ENCODE measurements around the gene EEF1AKMT1.
"Not testable (repeated sequence)": the region's sequence is repeated elsewhere in the genome, so short reads cannot be mapped to it uniquely, and the experiment has no call there.

The EEF1AKMT1 gene

DNA sequence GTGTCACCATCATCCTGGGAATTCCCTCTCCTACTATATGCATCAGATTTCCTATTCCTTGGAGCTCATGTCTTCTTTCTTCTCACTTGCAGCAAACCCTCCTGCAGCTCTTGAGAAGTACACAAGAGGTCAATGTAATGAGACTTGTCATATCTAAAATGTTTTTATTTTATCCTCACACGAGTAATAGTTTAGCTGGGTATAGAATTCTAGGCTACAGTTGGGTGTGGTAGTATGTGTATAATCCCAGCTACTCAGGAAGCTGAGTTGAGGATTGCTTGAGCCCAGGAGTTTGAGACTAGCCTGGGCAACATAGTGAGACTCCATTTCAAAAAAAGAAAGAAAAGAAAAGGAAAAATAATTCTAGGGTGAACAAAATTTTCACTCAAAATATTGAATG is 24.4 kb downstream of the EEF1AKMT1 start:
- Histone ChIP-seq H3K4me3 (ENCODE audit: insufficient read depth, low read length, poor library complexity, severe bottlenecking) (no peak overlapping the region), H4K20me1 (ENCODE audit: low read depth, low read length) (no peaks in the 10 kb centered on the region), H3K79me2 (ENCODE audit: insufficient read depth, low read length) (no peaks in the 10 kb centered on the region), H2AFZ (ENCODE audit: low read depth, low read length, severe bottlenecking) (no peak overlapping the region), H3K9me3 (ENCODE audit: insufficient read depth, low read length) (peaks cover 25% of the 10 kb centered on the region; the same call in 1 of the 2 replicates), H3K9me2 (replicated peaks; ENCODE audit: insufficient read depth, low read length) (no peaks in the 10 kb centered on the region), H3K4me2 (ENCODE audit: low read depth, low read length, poor library complexity, severe bottlenecking) (no peak overlapping the region), H3K9ac (ENCODE audit: low read length) (no peak overlapping the region), H3K27me3 (ENCODE audit: low read length) (no peaks in the 10 kb centered on the region), H3F3A (ENCODE audit: insufficient read depth) (no peaks in the 10 kb centered on the region), H3K27ac (ENCODE audit: low read depth, low read length) (no peak overlapping the region), H3K36me3 (ENCODE audit: low read length) (peaks cover 7% of the 10 kb centered on the region; the same call in 1 of the 2 replicates)
- no peak for TF ChIP-seq EZH2phosphoT487 (conservative IDR thresholded peaks at IDR 0.05; ENCODE audit: low read length)
- TF ChIP-seq, protein P1, sequence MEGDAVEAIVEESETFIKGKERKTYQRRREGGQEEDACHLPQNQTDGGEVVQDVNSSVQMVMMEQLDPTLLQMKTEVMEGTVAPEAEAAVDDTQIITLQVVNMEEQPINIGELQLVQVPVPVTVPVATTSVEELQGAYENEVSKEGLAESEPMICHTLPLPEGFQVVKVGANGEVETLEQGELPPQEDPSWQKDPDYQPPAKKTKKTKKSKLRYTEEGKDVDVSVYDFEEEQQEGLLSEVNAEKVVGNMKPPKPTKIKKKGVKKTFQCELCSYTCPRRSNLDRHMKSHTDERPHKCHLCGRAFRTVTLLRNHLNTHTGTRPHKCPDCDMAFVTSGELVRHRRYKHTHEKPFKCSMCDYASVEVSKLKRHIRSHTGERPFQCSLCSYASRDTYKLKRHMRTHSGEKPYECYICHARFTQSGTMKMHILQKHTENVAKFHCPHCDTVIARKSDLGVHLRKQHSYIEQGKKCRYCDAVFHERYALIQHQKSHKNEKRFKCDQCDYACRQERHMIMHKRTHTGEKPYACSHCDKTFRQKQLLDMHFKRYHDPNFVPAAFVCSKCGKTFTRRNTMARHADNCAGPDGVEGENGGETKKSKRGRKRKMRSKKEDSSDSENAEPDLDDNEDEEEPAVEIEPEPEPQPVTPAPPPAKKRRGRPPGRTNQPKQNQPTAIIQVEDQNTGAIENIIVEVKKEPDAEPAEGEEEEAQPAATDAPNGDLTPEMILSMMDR (IDR thresholded peaks at IDR 0.05; ENCODE audit: insufficient read depth, low read length, poor library complexity, severe bottlenecking) = no peak

DNA sequence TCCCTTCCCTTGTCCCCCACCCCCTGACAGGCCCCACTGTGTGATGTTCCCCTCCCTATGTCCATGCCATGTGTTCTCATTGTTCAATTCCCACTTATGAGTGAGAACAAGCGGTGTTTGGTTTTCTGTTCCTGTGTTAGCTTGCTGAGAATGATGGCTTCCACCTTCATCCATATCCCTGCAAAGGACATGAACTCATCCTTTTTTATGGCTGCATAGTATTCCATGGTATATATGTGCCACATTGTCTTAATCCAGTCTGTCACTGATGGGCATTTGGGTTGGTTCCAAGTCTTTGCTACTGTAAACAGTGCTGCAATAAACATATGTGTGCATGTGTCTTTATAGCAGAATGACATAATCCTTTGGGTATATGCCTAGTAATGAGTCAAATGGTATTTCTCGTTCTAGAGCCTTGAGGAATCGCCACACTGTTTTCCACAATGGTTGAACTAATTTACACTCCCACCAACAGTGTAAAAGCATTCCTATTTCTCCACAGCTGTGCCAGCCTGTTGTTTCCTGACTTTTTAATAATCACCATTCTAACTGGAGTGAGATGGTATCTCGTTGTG is 29.8 kb downstream of the EEF1AKMT1 start:
- not testable (repeated sequence) for H3K4me2 ChIP-seq (ENCODE audit: low read depth, low read length, poor library complexity, severe bottlenecking); H3K4me3 ChIP-seq (ENCODE audit: insufficient read depth, low read length, poor library complexity, severe bottlenecking); H4K20me1 ChIP-seq (ENCODE audit: low read depth, low read length); H3K9ac ChIP-seq (ENCODE audit: low read length); H2AFZ ChIP-seq (ENCODE audit: low read depth, low read length, severe bottlenecking); H3F3A ChIP-seq (ENCODE audit: insufficient read depth); H3K79me2 ChIP-seq (ENCODE audit: insufficient read depth, low read length); H3K9me3 ChIP-seq (ENCODE audit: insufficient read depth, low read length); H3K36me3 ChIP-seq (ENCODE audit: low read length); H3K27ac ChIP-seq (ENCODE audit: low read depth, low read length); H3K27me3 ChIP-seq (ENCODE audit: low read length); H3K9me2 ChIP-seq (replicated peaks; ENCODE audit: insufficient read depth, low read length)

DNA sequence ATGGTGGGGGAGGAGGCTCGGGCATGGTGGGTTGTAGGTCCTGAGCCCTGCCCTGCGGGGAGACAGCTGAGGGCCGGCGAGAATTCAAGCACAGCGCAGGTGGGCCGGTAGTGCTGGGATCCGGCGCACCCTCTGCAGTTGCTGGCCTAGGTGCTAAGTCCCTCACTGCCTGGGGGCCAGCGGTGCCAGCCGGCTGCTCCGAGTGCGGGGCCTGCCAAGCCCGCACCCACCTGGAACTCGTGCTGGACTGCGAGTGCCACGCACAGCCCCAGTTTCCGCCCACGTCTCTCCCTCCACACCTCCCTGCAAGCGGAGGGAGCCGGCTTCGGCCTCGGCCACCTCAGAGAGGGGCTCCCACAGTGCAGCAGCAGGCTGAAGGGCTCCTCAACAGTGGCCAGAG is 33.7 kb downstream of the EEF1AKMT1 start:
- no peaks in the 10 kb centered on the region for H3K27me3 ChIP-seq (ENCODE audit: low read length)
- H3K79me2 ChIP-seq (ENCODE audit: insufficient read depth, low read length) = no peaks in the 10 kb centered on the region
- no peak overlapping the region for H3K9ac ChIP-seq (ENCODE audit: low read length)
- no peaks in the 10 kb centered on the region for H3K9me3 ChIP-seq (ENCODE audit: insufficient read depth, low read length)
- H3F3A ChIP-seq (ENCODE audit: insufficient read depth) = no peaks in the 10 kb centered on the region
- H4K20me1 ChIP-seq (ENCODE audit: low read depth, low read length) = no peaks in the 10 kb centered on the region
- H3K9me2 ChIP-seq (replicated peaks; ENCODE audit: insufficient read depth, low read length) = no peaks in the 10 kb centered on the region
- H3K4me3 ChIP-seq (ENCODE audit: insufficient read depth, low read length, poor library complexity, severe bottlenecking) = no peak overlapping the region
- no peak for TF ChIP-seq EZH2phosphoT487 (conservative IDR thresholded peaks at IDR 0.05; ENCODE audit: low read length)
- TF ChIP-seq, protein P1 (IDR thresholded peaks at IDR 0.05; ENCODE audit: insufficient read depth, low read length, poor library complexity, severe bottlenecking) = no peak
- H3K36me3 ChIP-seq (ENCODE audit: low read length) = no peaks in the 10 kb centered on the region
- no peak overlapping the region for H2AFZ ChIP-seq (ENCODE audit: low read depth, low read length, severe bottlenecking)
- H3K27ac ChIP-seq (ENCODE audit: low read depth, low read length) = no peak overlapping the region
- H3K4me2 ChIP-seq (ENCODE audit: low read depth, low read length, poor library complexity, severe bottlenecking) = no peak overlapping the region

DNA sequence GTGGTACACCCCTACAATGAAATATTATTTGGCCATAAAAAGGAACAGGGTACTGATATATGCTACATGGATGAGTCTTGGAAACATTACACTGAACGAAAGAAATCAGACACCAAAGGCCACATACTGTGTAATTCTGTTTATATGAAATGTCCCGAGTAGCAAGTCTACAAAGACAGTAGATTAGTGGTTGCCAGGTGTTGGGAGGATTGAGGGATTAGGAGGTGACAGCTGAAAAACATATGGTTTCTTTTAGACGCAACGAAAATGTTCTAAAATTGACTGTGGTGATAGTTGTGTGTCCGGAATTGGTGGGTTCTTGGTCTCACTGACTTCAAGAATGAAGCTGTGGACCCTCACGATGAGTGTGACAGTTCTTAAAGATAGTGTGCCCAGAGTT is 35.1 kb downstream of the EEF1AKMT1 start:
- Histone ChIP-seq H3K9me2 (replicated peaks; ENCODE audit: insufficient read depth, low read length) (no peaks in the 10 kb centered on the region), H2AFZ (ENCODE audit: low read depth, low read length, severe bottlenecking) (no peak overlapping the region), H3F3A (ENCODE audit: insufficient read depth) (no peaks in the 10 kb centered on the region), H3K4me2 (ENCODE audit: low read depth, low read length, poor library complexity, severe bottlenecking) (no peak overlapping the region), H3K9me3 (ENCODE audit: insufficient read depth, low read length) (no peaks in the 10 kb centered on the region), H4K20me1 (ENCODE audit: low read depth, low read length) (no peaks in the 10 kb centered on the region), H3K36me3 (ENCODE audit: low read length) (no peaks in the 10 kb centered on the region), H3K27me3 (ENCODE audit: low read length) (no peaks in the 10 kb centered on the region), H3K9ac (ENCODE audit: low read length) (no peak overlapping the region), H3K4me3 (ENCODE audit: insufficient read depth, low read length, poor library complexity, severe bottlenecking) (no peak overlapping the region), H3K79me2 (ENCODE audit: insufficient read depth, low read length) (no peaks in the 10 kb centered on the region), H3K27ac (ENCODE audit: low read depth, low read length) (no peak overlapping the region)
- TF ChIP-seq, protein P1 (IDR thresholded peaks at IDR 0.05; ENCODE audit: insufficient read depth, low read length, poor library complexity, severe bottlenecking) = no peak
- TF ChIP-seq EZH2phosphoT487 (conservative IDR thresholded peaks at IDR 0.05; ENCODE audit: low read length) = no peak

Measured in SU-DHL-6 (cell line).